ENCODE measurements around the gene MBTPS1. TPM values are rescaled to one million over a fixed set of nuclear protein-coding genes. Genes with fewer than 3 reads are reported as not detected.

The MBTPS1 gene
- total RNA-seq, 1 experiment from 2014 or later: 130 TPM

- no peak overlapping the region for H3K27ac Mint-ChIP-seq (ENCODE audit: unreplicated experiment)
- BruUV-seq (replicated peaks): no TSS peak
- DNase-seq: no peak
- peaks cover 46% of the 10 kb centered on the region for H3K36me3 Mint-ChIP-seq (ENCODE audit: insufficient read depth, unreplicated experiment)
- intact Hi-C loops (cut with micrococcal nuclease; ENCODE audit: unreplicated experiment): no loop called here
- CTCF ChIA-PET: no interaction called here
- no peak for TF ChIP-seq CTCF (IDR thresholded peaks at IDR 0.05; ENCODE audit: unreplicated experiment)
- no peaks in the 10 kb centered on the region for H3K27me3 Mint-ChIP-seq (ENCODE audit: unreplicated experiment)
- H3K9me3 Mint-ChIP-seq (ENCODE audit: low read depth, unreplicated experiment): peaks cover 1% of the 10 kb centered on the region
- no peak overlapping the region for H3K4me3 Mint-ChIP-seq (ENCODE audit: low read depth, unreplicated experiment)
- H3K4me1 Mint-ChIP-seq (ENCODE audit: low read depth, unreplicated experiment): no peaks in the 10 kb centered on the region
These were observed 44.7 kb downstream of the MBTPS1 start for GRCh38 chr16:84072014-84072413.

DNA sequence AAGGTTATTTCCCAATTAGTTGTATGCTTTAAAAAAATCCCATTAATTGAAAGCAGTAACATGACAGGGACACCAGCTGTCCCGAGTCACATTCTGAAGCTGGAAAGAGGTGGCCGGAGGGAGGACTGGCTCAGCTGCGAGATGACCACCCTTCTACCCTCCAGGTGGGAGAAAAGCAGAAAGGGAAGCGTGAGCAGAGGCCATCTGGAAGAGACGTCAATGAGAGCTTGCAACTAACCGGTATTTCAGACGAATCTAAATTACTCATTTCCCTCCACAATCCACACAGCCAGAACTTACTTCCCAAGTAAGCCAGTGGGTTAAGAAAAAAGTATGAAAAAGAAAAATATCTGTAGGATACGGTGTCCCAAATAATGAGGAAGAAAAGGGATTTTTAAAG is 45.6 kb downstream of the MBTPS1 start:
- DNase-seq: no peak
- BruUV-seq (replicated peaks): no TSS peak
- CTCF ChIA-PET: no interaction called here
- no peaks in the 10 kb centered on the region for H3K9me3 Mint-ChIP-seq (ENCODE audit: low read depth, unreplicated experiment)
- H3K27me3 Mint-ChIP-seq (ENCODE audit: unreplicated experiment): no peaks in the 10 kb centered on the region
- TF ChIP-seq CTCF (IDR thresholded peaks at IDR 0.05; ENCODE audit: unreplicated experiment): no peak
- peaks cover 38% of the 10 kb centered on the region for H3K36me3 Mint-ChIP-seq (ENCODE audit: insufficient read depth, unreplicated experiment)
- no peaks in the 10 kb centered on the region for H3K4me1 Mint-ChIP-seq (ENCODE audit: low read depth, unreplicated experiment)
- H3K4me3 Mint-ChIP-seq (ENCODE audit: low read depth, unreplicated experiment): no peak overlapping the region
- no peak overlapping the region for H3K27ac Mint-ChIP-seq (ENCODE audit: unreplicated experiment)
- intact Hi-C loops (cut with micrococcal nuclease; ENCODE audit: unreplicated experiment): no loop called here

DNA sequence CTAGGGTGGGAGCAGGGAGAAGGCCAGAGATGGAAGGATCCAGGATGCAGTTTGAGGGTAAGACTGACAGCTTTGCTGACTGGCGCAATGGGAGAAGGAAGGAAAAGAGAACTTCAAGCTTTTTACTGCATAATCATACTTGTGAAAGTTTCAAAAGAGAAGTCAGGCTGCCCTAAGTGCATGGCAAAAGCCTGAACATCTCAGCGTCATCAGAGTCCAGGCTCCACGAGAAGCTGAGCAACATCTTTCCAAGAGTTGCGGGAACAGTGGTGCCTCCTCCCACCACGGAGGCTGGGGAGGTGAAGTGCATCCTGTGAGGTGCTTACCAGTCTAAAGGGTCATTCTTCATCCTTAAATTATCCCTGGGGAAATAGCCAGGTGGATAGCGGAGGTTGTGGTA is 47.2 kb downstream of the MBTPS1 start:
- DNase-seq: no peak
- intact Hi-C loops (cut with micrococcal nuclease; ENCODE audit: unreplicated experiment): loop anchor here (5.0 kb wide), 1 partner anchor 97 kb away; no protein-coding TSS in a partner anchor
- peaks cover 36% of the 10 kb centered on the region for H3K36me3 Mint-ChIP-seq (ENCODE audit: insufficient read depth, unreplicated experiment)
- no peaks in the 10 kb centered on the region for H3K4me1 Mint-ChIP-seq (ENCODE audit: low read depth, unreplicated experiment)
- no peaks in the 10 kb centered on the region for H3K27me3 Mint-ChIP-seq (ENCODE audit: unreplicated experiment)
- H3K27ac Mint-ChIP-seq (ENCODE audit: unreplicated experiment): no peak overlapping the region
- CTCF ChIA-PET: no interaction called here
- no TSS peak for BruUV-seq (replicated peaks)
- H3K9me3 Mint-ChIP-seq (ENCODE audit: low read depth, unreplicated experiment): no peaks in the 10 kb centered on the region
- no peak overlapping the region for H3K4me3 Mint-ChIP-seq (ENCODE audit: low read depth, unreplicated experiment)
- no peak for TF ChIP-seq CTCF (IDR thresholded peaks at IDR 0.05; ENCODE audit: unreplicated experiment)

DNA sequence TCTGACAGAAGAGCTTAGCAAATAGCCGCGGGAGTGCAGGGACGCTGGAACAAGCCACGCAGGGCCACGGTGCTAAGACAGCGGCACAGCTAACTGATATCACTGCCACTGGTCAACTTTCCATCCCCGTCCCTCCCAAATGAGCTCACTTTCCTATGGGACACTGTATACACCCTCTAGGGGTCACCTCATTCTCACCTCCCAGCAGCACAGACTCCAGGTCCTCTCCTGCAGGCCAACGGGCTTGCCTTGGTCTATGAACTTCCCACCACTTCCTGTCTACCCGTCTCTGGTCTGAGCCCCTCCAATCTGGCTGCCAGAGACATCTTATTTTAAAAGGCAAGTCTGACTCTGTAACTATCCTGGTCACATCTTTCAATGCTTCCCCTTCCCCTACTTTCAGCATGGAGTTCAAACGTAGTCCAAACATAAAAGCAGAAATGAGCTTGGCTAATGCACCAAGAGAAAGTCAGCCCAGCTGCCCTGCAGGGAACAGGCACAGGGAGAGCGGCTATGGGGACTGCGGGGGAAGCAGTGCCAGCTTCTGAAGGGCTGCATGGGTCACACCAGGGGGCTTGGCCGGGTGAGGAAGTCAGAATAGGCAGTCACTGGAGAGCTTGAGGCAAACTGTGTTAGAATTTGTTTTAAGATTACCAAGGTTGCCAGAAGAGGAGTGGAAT is 47.8 kb downstream of the MBTPS1 start:
- intact Hi-C loops (cut with micrococcal nuclease; ENCODE audit: unreplicated experiment): loop anchor here (5.0 kb wide), 1 partner anchor 97 kb away; no protein-coding TSS in a partner anchor

More for the DNA sequence above, 47.8 kb downstream of the MBTPS1 start:
- Mint-ChIP-seq H3K4me3 (ENCODE audit: low read depth, unreplicated experiment) (no peak overlapping the region), H3K36me3 (ENCODE audit: insufficient read depth, unreplicated experiment) (peaks cover 41% of the 10 kb centered on the region), H3K27me3 (ENCODE audit: unreplicated experiment) (no peaks in the 10 kb centered on the region), H3K9me3 (ENCODE audit: low read depth, unreplicated experiment) (no peaks in the 10 kb centered on the region), H3K4me1 (ENCODE audit: low read depth, unreplicated experiment) (no peaks in the 10 kb centered on the region), H3K27ac (ENCODE audit: unreplicated experiment) (no peak overlapping the region)
- no peak for DNase-seq
- no peak for TF ChIP-seq CTCF (IDR thresholded peaks at IDR 0.05; ENCODE audit: unreplicated experiment)
- BruUV-seq (replicated peaks): no TSS peak
- CTCF ChIA-PET: no interaction called here
